ENCODE measurements around the gene DOK7. TPM values are rescaled to one million over a fixed set of nuclear protein-coding genes. Genes with fewer than 3 reads are reported as not detected.

DOK7 gene
- total RNA-seq, 2 donors from 2014 or later, result 6.3 to 7.0 TPM

DNA sequence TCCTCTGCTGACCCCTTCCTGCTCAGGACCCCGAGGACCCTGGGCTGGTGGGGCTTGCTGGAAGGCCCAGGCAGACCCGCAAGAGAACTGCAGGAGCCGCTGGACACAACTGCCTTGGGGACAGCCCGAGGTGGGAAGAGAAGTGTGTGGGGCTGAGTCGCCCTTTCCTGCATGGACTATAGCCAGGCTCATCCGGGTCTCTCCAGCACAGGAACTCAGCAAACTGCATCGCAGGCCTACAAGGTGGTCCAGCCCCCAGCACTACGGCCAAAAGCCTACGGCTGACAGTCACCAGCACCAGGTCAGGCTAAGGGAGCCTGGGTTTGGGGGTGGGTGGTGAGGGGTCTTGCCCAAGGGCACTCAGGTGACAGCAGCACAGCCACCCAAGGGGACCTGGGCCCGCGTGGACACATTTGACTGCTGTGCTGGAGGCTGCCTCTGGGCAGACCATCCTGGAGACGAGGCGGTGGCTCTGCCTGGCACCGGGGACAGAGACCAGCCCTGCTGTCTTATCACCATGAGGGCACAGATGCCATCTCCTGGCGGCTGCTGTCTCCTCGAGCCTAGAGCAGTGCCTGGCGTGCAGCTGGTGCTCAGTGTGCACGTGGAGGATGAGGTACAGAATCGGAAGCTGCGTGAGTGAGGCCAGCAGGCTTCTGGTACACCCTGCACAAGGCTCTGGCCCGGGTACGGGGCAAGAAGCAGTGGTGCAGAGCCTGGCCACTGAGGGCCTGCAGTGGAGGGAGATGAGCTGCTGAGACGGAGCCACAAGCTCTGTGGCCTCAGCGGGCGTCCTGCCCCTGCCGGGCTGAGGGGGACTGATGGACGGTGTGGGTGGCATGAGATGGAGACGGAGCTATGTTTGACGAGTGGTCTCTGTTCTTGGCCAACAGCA lies 54.0 kb downstream of the DOK7 start:
- no peak for TF ChIP-seq POLR2A (IDR thresholded peaks at IDR 0.05)
- TF ChIP-seq, protein P1, sequence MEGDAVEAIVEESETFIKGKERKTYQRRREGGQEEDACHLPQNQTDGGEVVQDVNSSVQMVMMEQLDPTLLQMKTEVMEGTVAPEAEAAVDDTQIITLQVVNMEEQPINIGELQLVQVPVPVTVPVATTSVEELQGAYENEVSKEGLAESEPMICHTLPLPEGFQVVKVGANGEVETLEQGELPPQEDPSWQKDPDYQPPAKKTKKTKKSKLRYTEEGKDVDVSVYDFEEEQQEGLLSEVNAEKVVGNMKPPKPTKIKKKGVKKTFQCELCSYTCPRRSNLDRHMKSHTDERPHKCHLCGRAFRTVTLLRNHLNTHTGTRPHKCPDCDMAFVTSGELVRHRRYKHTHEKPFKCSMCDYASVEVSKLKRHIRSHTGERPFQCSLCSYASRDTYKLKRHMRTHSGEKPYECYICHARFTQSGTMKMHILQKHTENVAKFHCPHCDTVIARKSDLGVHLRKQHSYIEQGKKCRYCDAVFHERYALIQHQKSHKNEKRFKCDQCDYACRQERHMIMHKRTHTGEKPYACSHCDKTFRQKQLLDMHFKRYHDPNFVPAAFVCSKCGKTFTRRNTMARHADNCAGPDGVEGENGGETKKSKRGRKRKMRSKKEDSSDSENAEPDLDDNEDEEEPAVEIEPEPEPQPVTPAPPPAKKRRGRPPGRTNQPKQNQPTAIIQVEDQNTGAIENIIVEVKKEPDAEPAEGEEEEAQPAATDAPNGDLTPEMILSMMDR (IDR thresholded peaks at IDR 0.05), result no peak
- intact Hi-C loops (cut with DNase I), result no loop called here
- Histone ChIP-seq H3K27me3 (no peaks in the 10 kb centered on the region), H3K27ac (no peak overlapping the region), H3K4me1 (no peaks in the 10 kb centered on the region), H3K9me3 (no peaks in the 10 kb centered on the region), H3K36me3 (replicated peaks in 1 of 2; ENCODE audit: insufficient read depth in 1 of 2, low read depth in 2 of 2) (peaks cover 53 to 68% of the 10 kb centered on the region in 2 donors), H3K4me3 (no peak overlapping the region)
- DNase-seq, result peak in 2 of 4 donors; percentile 5 to 10
- no peak for ATAC-seq
- WGBS, 2 donors, result 88 to 100% methylated on average over 2 to 28 of the region's 29 CpGs

DNA sequence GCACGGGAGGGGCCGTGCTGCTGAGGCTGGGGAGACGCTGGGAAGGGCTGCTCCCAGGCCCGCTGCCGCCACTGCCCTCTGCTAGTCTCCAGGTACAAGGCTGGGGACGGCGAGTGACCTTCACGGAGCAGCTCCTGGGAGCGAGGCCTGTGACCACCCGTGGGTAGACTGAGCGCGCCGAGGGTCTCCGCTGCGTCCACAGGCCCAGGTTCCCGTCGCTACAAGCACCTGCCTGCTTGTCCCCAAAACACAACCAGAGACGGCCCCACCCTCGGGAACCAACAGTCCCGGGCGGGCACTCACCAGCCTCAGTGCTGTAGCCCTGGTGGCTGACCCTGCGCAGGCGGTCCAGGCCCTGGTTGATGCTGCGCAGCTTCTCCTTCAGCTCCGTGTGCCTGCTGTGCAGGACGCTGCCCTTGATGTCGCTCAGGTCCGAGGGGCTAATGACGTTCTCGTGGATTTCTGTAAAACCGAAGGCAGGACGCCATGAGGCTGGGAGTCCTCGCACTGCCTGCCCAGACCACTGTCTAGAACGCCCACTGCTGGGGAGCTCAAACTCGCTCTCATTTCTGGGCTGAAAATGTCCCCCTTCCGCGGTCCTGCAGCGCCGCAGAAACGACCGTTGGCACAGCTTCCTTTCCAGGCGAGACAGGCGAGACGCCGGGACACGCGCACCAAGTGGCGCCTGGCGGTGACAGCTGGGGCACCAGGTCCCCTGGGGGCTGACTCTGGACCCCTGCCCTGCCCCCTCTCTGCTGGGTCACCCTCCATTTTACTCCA lies 54.8 kb downstream of the DOK7 start:
- DNase-seq (peak in 1 of 4 donors; percentile 5), ATAC-seq (no peak)
- H3K27ac ChIP-seq, result no peak overlapping the region
- no peaks in the 10 kb centered on the region for H3K27me3 ChIP-seq
- H3K4me3 ChIP-seq, result no peak overlapping the region
- TF ChIP-seq POLR2A (IDR thresholded peaks at IDR 0.05), result no peak
- TF ChIP-seq, protein P1 (IDR thresholded peaks at IDR 0.05), result no peak
- 93% methylated on average over 12 to 45 of the region's 49 CpGs for WGBS, 2 donors
- no peaks in the 10 kb centered on the region for H3K9me3 ChIP-seq
- intact Hi-C loops (cut with DNase I), result no loop called here
- H3K36me3 ChIP-seq (replicated peaks in 1 of 2; ENCODE audit: insufficient read depth in 1 of 2, low read depth in 2 of 2), result peaks cover 47 to 69% of the 10 kb centered on the region in 2 donors
- H3K4me1 ChIP-seq, result no peaks in the 10 kb centered on the region

DNA sequence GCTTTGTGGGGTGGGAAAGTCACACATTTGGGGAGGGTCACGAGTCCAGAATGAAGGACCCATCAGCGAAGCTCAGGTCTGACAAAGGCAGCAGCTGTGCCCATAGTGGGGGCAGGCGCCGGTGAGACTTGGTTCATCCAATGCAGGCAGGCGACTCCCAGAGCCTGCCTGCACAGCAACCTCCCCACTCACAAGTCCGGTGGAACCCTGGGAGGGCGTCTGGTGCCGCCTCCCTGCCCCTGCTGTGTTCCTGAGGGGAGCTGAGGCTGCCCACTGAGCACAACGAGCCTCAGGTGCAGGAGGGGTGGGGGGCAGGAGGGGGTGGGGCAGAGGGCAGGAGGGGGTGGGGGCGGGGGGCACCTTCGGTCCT lies 55.4 kb downstream of the DOK7 start:
- intact Hi-C loops (cut with DNase I), result no loop called here
- no peak for DNase-seq

DNA sequence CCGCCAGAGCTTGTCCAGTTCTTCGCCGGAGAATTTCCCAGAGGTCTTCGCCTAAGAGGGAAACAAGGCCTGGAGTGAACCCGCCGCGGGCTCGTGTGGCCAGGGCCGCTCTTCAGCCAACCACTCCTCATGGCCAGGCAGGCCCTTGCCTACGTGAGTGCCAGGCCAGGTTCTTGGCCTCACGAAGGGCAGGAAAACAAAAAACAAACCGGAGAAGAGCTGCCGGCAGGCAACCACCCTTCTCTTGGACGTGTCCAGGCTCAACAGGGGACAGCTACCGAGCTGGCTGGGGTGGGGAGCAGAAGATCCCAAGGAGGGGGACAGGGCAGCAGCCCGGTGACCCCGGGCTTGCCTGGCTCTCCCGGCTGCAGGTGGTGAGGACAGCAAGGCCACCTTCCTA lies 55.8 kb downstream of the DOK7 start:
- Histone ChIP-seq H3K9me3 (no peaks in the 10 kb centered on the region), H3K27ac (no peak overlapping the region), H3K27me3 (no peaks in the 10 kb centered on the region), H3K4me3 (no peak overlapping the region), H3K36me3 (replicated peaks in 1 of 2; ENCODE audit: insufficient read depth in 1 of 2, low read depth in 2 of 2) (peaks cover 45 to 72% of the 10 kb centered on the region in 2 donors), H3K4me1 (no peaks in the 10 kb centered on the region)
- DNase-seq (peak in 1 of 4 donors; percentile 4), ATAC-seq (no peak)
- WGBS, 2 donors, result 89 to 94% methylated on average over 18 of the region's 18 CpGs
- TF ChIP-seq POLR2A (IDR thresholded peaks at IDR 0.05), result no peak
- TF ChIP-seq, protein P1 (IDR thresholded peaks at IDR 0.05), result no peak
- intact Hi-C loops (cut with DNase I), result no loop called here

More for the DNA sequence above, 55.4 kb downstream of the DOK7 start:
- TF ChIP-seq, protein P1 (IDR thresholded peaks at IDR 0.05), result no peak
- no peak for TF ChIP-seq POLR2A (IDR thresholded peaks at IDR 0.05)
- WGBS, 2 donors, result 93 to 94% methylated on average over 5 to 11 of the region's 11 CpGs
- no peaks in the 10 kb centered on the region for H3K27me3 ChIP-seq
- H3K9me3 ChIP-seq, result no peaks in the 10 kb centered on the region
- H3K4me1 ChIP-seq, result no peaks in the 10 kb centered on the region
- no peak overlapping the region for H3K27ac ChIP-seq
- no peak overlapping the region for H3K4me3 ChIP-seq
- no peak for ATAC-seq
- H3K36me3 ChIP-seq (replicated peaks in 1 of 2; ENCODE audit: insufficient read depth in 1 of 2, low read depth in 2 of 2), result peaks cover 47 to 69% of the 10 kb centered on the region in 2 donors

All from body of pancreas (tissue), 4 donors.